ENCODE measurements around the gene CYTL1.

CYTL1 gene

DNA sequence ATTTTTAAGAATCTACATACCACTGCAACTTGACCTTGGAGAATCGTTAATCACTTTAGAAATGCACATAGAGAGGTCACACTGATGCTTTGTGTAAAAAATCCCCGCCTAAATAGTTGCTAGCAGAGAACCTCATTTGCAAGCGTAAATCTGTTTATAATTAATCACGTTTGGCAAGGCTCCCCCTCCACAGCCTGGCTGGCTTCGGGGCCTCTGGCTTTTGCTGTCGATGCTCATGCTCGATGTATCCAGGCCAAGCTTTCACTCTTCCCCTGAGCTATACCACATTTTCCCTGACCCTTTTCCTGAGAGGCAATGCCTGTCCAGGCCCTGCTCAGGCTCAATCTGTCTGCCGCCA, 23.4 kb downstream of the CYTL1 start:
- no peak for DNase-seq

- DNase-seq, result peak; percentile 60
Measured at GRCh38 chr4:4995103-4995907, 24.0 kb downstream of the CYTL1 start.

DNA sequence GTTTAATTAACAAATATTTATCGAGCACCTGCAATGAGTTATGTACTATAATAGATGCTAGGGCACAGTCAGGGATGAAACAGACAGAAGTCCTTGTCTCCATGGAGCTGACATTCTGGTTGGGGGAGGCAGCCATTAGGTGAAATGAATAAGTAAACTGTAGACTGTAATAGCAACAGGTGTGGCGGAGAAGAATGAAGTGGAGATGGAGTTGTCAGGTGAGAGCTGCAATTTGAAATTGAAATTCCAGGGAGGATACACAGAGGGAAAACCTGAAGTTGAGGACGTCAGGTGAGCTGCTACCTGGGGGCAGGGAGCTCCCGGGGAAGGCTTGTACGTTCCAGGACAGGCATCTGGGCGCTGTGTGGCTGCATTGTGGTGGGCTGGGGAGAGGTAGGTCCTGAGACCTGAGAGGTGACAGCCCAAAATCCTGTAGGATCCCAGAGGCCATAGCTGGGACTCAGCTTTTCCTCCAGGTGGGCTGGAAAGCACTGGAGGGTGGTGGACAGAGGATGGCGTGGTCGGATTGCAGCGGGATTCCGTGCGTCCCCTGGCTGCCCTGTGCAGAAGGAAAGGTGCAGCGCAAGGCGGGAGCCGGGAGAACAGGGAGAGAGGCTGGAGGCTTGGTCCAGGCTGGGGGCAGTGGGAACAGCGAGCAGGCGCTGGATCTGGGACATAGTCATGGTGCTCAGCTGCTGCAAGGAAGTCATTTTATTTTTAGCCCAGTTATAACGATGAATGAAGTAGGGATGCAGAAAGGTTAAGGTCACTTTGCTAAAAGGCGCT, 24.8 kb downstream of the CYTL1 start:
- peak; percentile 15 for DNase-seq

DNA sequence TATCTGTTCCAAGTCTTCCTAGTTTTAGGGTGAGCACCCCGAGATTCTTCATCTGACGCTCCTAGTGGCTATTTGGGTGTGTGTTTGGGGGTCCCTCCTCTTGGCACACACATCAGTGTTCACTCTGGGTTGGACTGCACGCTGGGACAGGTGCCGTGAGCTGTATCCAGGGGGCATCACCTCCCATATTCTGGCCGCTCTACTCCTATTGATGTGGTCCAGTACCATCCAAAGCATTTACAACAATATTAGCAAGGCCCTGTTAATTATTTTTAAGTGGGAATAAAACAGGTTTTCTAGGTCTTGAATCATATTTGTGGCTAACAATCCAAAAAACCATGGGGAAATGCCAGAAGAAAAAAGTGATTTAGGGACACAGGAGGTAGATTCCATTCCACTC, 26.4 kb downstream of the CYTL1 start:
- no peak for DNase-seq

DNA sequence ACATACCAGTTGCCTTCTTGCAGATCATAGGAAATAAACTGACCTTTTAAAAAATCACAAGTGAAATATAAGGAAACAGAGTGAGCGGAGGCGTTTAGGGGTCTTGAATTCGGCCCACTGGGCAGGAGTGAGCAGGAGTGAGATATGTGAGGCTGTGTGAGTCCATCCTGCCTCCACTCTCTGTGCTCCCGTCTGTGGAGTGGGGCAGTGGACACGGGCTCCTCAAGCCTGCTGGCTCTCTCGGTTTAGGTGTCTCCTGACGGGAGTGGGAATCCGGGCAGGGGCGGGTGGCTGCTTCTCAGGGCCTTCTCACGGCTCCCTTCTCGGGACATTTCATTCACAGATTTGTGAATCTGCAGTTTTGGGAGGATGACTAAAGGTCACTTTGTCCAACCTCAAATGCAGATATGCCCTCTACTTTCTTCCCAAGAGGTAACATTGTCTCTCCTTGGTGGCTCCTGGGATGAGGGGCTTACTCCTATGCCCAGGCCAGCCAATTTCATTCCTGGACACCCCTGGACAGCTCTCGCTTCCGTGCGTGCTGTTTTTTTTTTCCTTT, 27.6 kb downstream of the CYTL1 start:
- DNase-seq, result no peak

DNA sequence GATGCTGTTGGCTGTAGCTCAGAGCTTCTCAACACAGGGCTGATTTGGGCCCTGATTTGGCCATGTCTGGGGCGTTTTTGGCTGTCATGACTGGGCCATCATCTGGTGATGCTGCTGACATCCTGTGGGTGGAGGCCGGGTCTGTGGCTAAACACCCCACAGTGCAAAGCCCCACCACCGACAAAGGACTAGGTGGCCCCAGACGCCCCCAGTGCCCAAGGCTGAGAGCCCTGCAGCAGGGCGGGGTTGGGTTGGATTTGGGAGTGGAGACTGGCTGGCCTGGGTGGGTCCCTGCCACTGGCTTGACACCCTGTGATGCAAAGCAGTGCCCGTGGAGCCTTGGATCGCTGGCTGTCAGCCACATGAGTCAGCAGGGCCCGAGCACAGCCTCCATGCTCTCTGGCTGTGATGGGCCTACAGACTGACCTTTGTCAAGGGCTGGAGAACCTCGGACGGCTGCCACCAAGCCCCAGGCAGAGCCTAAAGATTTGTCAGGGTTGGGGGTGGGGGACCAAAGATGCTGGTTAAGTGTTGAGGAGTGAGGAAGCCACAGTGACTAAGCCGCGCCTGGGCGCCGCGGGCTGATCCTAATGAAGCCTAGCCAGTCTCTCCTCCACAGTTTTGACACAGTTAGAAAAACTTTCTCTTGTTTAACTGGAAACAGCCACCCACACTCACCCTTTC, 28.3 kb downstream of the CYTL1 start:
- no peak for DNase-seq

- DNase-seq, result no peak
Measured at GRCh38 chr4:4990329-4990728, 28.9 kb downstream of the CYTL1 start.

DNA sequence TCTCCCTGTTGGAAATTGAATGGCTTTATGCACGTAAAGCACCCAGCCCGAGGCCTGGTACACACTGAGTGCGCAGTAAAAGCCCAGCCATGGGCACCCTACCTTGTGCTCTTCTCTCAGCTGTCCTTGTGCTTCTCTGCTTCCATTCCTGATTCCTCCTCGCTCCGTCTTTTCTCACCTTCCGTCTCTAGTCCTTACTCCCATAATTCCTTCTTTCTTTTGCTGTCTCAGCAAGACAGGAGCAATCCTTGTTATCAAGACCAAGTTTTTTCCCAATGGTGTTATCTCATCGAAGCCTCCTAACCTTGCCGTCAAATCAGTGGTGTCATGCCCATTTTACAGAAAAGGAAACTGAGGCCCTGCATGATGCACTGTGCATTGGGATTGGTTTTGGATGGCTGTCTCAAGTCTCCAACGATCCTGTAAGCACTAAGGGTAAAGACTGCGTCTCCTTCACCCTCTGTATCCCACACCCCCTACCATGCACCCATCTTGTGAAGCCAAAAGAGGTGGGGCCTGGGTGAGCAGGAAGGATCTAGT, 30.1 kb downstream of the CYTL1 start:
- DNase-seq, result no peak

DNA sequence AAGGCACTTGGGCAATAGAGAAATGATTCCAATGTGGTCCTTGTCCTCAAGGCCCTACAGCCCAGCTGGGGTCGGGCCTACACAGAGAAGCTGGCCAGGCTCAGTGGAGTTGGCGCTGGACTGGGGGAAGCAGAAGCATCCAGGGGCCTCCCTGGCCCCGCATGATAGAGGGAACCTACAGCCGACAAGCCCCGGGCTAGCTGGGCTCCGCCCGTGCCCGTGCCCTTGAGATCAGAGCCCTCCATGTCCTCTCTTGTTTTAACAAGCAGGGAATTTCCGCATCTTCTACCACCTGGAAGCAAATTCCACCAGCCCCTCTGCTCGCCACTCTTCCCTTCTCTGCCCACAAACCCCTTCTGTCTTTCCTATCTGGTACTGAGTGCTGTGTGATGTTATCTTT, 31.6 kb downstream of the CYTL1 start:
- no peak for DNase-seq

DNA sequence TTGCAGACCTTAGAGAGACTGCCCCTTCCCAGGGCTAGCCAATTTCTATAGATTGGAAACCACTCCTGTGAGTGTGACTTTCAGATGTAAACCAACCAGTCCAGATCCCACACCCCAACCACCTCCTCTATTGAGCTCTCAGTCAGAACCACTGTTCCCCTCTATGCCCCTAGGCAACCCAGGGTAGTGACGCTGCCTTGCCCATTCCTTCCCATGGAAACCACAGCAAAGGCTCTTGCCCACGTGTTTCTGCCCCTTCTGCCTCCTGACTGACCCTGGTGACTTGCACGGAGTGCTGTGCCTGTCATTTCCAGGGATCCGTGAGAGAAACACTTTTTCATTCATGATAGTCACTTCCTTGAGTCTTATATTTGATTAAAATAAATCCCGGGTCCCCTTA, 32.4 kb downstream of the CYTL1 start:
- DNase-seq, result no peak

- no peak for DNase-seq
Measured at GRCh38 chr4:4985844-4986243, 33.4 kb downstream of the CYTL1 start.

GRCh38 chr4:4985036-4985435, 34.2 kb downstream of the CYTL1 start:
- DNase-seq, result no peak

DNA sequence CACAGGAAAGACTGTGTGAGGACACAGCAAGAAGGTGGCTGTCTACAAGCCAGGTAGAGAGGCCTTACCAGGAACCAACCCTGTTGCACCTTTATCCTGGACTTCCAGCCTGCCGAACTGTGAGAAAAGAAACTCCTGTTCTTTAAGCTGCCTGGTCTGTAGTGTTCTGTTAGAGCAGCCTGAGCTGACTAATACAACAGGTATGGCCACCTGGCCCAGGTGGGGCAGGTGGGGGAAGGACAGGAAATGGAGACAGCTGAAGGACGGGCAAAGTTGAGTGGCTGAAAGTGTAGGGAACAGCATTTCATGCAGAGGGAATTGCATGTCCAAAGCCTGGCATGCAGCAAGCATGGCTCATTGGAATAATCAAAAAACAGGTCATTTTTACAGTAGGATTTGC, 35.1 kb downstream of the CYTL1 start:
- no peak for DNase-seq

- no peak for DNase-seq
Measured at GRCh38 chr4:4981827-4982226, 37.4 kb downstream of the CYTL1 start.

DNA sequence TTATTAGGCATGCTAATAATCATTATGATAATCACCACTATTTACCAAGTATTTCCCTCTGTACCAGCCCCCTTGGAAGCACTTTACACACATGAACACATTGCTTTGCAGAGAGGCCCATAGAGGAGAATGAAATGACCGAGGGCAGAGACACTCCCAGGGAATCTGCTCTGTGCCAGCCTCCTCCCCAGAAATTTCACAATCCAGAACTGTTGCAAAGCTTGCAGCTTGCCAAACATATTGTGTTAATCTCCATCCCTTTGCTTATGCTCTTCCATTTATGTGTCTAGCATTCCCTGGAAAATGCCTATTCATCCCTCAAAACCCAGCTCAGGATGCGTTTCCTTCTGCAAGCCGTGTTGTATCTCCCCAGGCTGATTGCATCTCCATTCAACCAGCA, 37.8 kb downstream of the CYTL1 start:
- DNase-seq, result no peak

DNA sequence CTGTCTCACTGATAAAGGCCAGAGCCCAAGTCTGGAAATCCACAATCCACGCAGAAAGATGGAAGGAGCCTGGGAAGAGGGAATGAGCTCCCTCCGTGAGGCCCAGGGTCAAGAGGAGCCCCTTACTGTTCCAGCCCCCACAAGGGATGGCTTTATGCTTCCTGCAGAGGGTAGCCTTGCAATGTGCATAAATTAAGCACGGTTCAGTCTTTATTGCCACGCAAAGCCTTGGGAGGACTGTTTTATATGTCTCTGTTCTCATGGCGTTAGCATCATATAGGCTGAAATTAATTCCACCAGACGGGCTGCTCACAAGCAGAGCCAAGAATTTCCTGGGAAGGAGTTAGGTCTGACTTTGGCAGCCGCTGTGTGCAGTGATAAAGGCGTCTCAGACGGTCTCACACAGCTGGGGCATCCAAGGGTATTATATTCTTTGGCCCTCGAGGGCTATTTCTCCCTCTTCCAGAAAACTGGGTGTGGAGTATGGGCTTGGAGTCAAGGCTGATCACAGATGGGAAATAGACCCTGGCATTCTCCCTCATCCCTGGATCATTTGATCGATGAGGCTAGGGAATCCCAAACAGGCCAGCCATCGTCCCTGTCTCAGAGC, 38.5 kb downstream of the CYTL1 start:
- no peak for DNase-seq

DNA sequence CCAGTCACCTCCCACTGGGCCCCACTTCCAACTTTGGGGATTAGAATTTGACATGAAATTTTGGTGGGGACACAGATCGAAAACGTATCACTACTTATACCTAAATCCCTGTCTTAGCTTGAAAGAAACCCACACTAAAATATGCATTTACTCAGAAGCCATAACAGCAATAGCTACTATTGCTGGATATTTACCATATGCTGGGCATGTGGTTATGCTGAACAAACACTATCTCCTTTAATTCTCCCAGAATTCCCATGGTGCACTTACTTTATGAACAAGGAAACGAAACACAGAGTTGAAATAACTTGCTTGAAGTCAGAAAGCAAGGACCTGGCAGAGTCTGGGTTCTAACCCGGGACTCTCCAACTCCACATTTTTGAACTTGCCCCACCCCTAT, 39.3 kb downstream of the CYTL1 start:
- no peak for DNase-seq

DNA sequence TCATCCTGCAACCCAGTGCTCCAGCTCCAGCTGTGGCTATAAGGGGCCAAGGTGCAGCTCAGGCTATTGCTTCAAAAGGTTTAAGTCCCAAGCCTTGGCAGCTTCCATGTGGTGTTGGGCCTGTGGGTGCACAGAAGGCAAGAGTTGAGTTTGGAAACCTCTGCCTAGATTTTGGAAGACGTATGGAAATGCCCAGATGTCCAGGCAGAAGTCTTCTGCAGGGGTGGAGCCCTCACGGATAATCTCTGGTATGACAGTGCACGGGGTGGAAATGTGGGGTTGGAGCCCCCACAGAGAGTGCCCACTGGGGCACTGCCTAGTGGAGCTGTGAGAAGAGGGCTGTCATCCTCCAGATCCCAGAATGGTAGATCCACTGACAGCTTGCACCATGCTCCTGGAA, 44.5 kb downstream of the CYTL1 start:
- DNase-seq, result no peak

- no peak for DNase-seq
Measured at GRCh38 chr4:4971796-4972195, 47.5 kb downstream of the CYTL1 start.

- no peak for DNase-seq
Measured at GRCh38 chr4:4969298-4969697, 50.0 kb downstream of the CYTL1 start.

DNA sequence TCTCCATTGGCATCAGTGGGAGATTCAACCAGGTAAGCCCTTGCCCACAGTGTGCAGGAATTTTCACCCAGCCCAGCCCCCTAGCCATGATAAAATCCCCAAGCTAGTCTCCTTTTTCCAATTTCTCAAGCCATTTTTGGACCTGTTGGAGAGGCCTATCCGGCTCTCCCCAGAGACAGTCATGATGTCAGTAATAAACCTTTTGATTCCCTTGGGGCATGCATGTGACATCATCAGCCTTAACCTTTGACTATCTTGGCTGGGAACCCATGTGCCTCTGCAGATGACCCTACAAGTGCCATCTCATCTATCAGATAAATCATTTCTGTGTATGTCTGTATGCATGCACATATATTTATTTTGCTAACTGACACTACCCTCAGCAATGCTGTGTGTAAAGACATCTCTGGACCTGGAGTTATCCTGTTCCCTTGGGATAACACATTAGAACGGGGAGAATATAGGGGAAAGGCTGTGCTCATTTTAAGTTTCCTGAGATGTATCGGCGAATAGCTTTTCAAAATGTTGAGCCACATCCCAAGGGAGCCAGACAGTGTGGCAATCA, 51.0 kb downstream of the CYTL1 start:
- DNase-seq, result no peak
